Astrocyte (in vitro differentiated cells and primary cell): ENCODE results near the gene MAST3. TPM values are rescaled to one million over a fixed set of nuclear protein-coding genes. Genes with fewer than 3 reads are reported as not detected.

Experiments used
- DNase-seq: peaks from one replicate; pipeline ENCODE4 v3.0.0-alpha.2; 2010; ENCODE audit warnings: low read depth
- FAIRE-seq: peaks from 2 replicates; lab custom pipeline; 2011; peaks lifted over from hg19 to GRCh38; lab: Jason Lieb, UNC
- H2AFZ ChIP-seq: 2 replicates; pipeline ENCODE4 v1.6.0; 2012; ENCODE audit warnings: low read depth, low read length, inconsistent platforms
- H3K27ac ChIP-seq: 2 replicates; pipeline ENCODE4 v1.5.1; 2011; ENCODE audit warnings: low read depth, low read length, inconsistent platforms
- H3K27me3 ChIP-seq: 2 replicates; pipeline ENCODE4 v1.6.0; 2011; ENCODE audit warnings: low read length, inconsistent platforms; ENCODE audit not compliant: insufficient read depth
- H3K36me3 ChIP-seq: 2 replicates; pipeline ENCODE4 v1.5.1; 2011; ENCODE audit warnings: low read length, inconsistent platforms; ENCODE audit not compliant: insufficient read depth
- H3K4me1 ChIP-seq: 2 replicates; pipeline ENCODE4 v1.5.1; 2011; ENCODE audit warnings: low read length, inconsistent platforms; ENCODE audit not compliant: insufficient read depth
- H3K4me2 ChIP-seq: 2 replicates; pipeline ENCODE4 v1.6.0; 2012; ENCODE audit warnings: low read length, inconsistent platforms
- H3K4me3 ChIP-seq: 2 replicates; pipeline ENCODE4 v1.5.1; 2011; ENCODE audit warnings: low read depth, mild to moderate bottlenecking, low read length, inconsistent platforms; ENCODE audit not compliant: insufficient read depth
- H3K79me2 ChIP-seq: 2 replicates; pipeline ENCODE4 v1.6.0; 2012; ENCODE audit warnings: mild to moderate bottlenecking, low read length, inconsistent platforms; ENCODE audit not compliant: insufficient read depth
- H3K9ac ChIP-seq: 2 replicates; pipeline ENCODE4 v1.6.0; 2012; ENCODE audit warnings: mild to moderate bottlenecking, low read length, inconsistent platforms
- H3K9me3 ChIP-seq: 2 replicates; pipeline ENCODE4 v1.5.1; 2012; ENCODE audit warnings: low read depth, mild to moderate bottlenecking, low read length, inconsistent platforms; ENCODE audit not compliant: insufficient read depth
- H4K20me1 ChIP-seq: 2 replicates; pipeline ENCODE4 v1.6.0; 2012; ENCODE audit warnings: low read length, inconsistent platforms; ENCODE audit not compliant: insufficient read depth
- H3K27ac Mint-ChIP-seq: one replicate; pipeline ENCODE4 v1.8.0; 2021; ENCODE audit warnings: mild to moderate bottlenecking, mixed read lengths; ENCODE audit not compliant: unreplicated experiment
- H3K27me3 Mint-ChIP-seq: one replicate; pipeline ENCODE4 v1.8.0; 2021; ENCODE audit warnings: low read depth, mixed read lengths; ENCODE audit not compliant: unreplicated experiment
- H3K36me3 Mint-ChIP-seq: one replicate; pipeline ENCODE4 v1.8.0; 2021; ENCODE audit warnings: low read depth, mixed read lengths; ENCODE audit not compliant: unreplicated experiment
- H3K4me1 Mint-ChIP-seq: one replicate; pipeline ENCODE4 v1.8.0; 2021; ENCODE audit warnings: low read depth, mixed read lengths; ENCODE audit not compliant: unreplicated experiment
- H3K4me3 Mint-ChIP-seq: one replicate; pipeline ENCODE4 v1.8.0; 2021; ENCODE audit warnings: mild to moderate bottlenecking, moderate library complexity, mixed read lengths; ENCODE audit not compliant: unreplicated experiment
- H3K9me3 Mint-ChIP-seq: one replicate; pipeline ENCODE4 v1.8.0; 2021; ENCODE audit warnings: mild to moderate bottlenecking, mixed read lengths; ENCODE audit not compliant: unreplicated experiment
- EZH2 ChIP-seq: IDR thresholded peaks from 2 replicates; pipeline ENCODE4 v1.6.1; 2012; ENCODE audit warnings: mild to moderate bottlenecking, low read length, inconsistent platforms; ENCODE audit not compliant: insufficient read depth
- total RNA-seq: library from RNA; stranded (reverse); gene quantifications from 2 replicates; pipeline ENCODE4 v1.2.1, GENCODE V29; 2021
- TF ChIP-seq, protein P1 (sequence below): IDR thresholded peaks from 2 replicates; pipeline ENCODE4 v1.5.1; 2011; ENCODE audit warnings: low read depth, mild to moderate bottlenecking, inconsistent platforms, low read length, moderate library complexity; ENCODE audit not compliant: insufficient read depth

MAST3 gene
- total RNA-seq, 1 donor from 2014 or later: 5.5 TPM

DNA sequence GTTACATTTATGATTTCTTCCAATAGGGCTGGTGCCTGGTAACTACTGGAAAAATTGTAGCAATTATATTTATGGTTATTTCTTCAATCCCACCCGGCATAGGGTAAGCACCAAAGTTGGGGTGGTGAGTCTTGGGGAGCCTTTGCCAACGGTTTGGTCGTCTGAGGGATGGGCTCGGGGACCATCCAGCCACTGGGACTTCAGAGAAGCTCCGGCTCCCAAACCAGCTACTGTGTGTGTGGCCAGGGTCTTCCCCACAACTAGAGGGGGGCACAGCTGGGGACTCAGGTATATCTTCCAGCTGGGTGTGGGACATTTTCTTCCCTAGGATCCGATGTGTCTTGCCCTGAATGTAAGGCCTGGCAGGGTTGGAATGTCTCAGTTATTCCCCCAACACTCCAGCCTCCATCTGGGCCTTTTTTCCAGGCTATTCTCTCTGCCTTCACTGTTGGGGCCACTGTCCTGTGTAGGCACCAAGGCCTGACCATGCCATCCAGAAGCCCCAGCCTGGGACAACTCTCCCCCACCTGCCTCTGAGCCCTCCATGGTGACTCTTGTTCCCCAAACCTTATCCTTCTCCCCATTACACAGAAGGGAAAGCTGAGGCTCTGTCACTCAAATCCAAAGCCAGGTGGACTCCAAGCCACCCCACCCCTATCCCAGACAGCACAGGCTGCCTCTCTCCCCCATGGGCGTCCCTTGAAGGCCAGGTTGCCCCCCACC is 74.9 kb downstream of the MAST3 start:
- no peak overlapping the region for H3K9ac ChIP-seq
- Mint-ChIP-seq H3K4me3 (no peak overlapping the region), H3K27ac (no peak overlapping the region), H3K36me3 (peaks cover 13% of the 10 kb centered on the region), H3K27me3 (peaks cover 27% of the 10 kb centered on the region), H3K4me1 (no peaks in the 10 kb centered on the region), H3K9me3 (peaks cover 1% of the 10 kb centered on the region)
- H2AFZ ChIP-seq: no peak overlapping the region
- H3K4me2 ChIP-seq: no peak overlapping the region
- DNase-seq (no peak), FAIRE-seq (no peak)
- H3K4me3 ChIP-seq: no peak overlapping the region
- no peaks in the 10 kb centered on the region for H3K36me3 ChIP-seq
- H3K27ac ChIP-seq: no peak overlapping the region
- no peak for TF ChIP-seq EZH2
- TF ChIP-seq, protein P1, sequence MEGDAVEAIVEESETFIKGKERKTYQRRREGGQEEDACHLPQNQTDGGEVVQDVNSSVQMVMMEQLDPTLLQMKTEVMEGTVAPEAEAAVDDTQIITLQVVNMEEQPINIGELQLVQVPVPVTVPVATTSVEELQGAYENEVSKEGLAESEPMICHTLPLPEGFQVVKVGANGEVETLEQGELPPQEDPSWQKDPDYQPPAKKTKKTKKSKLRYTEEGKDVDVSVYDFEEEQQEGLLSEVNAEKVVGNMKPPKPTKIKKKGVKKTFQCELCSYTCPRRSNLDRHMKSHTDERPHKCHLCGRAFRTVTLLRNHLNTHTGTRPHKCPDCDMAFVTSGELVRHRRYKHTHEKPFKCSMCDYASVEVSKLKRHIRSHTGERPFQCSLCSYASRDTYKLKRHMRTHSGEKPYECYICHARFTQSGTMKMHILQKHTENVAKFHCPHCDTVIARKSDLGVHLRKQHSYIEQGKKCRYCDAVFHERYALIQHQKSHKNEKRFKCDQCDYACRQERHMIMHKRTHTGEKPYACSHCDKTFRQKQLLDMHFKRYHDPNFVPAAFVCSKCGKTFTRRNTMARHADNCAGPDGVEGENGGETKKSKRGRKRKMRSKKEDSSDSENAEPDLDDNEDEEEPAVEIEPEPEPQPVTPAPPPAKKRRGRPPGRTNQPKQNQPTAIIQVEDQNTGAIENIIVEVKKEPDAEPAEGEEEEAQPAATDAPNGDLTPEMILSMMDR: no peak
- no peaks in the 10 kb centered on the region for H3K79me2 ChIP-seq
- no peaks in the 10 kb centered on the region for H3K4me1 ChIP-seq
- no peaks in the 10 kb centered on the region for H3K27me3 ChIP-seq
- H4K20me1 ChIP-seq: peaks cover 8% of the 10 kb centered on the region
- no peaks in the 10 kb centered on the region for H3K9me3 ChIP-seq

DNA sequence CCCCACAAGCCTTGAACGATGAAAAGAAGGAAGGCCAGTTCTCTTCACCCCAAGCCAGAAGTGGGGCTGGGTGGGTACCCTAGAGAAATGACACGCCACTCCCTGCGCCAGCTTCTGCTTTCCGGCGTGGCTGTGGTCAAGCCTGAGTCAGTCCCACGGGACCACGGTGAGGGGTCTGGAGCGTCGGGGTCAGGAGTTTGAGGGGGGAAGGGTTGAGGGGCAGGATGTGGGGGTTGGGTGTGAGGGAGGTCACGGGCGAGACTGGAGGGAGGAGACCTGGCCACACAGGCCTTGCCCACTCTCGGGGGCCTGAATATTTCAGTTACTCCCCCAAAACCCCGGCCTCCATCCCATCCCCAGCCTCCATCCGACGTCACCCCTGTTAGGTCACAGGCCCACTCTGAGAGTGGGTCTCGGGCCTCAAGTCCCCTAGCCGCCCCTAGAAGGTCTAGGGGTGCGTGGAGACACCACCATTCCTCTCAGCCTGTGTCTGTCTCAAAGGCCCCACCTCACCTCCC is 75.5 kb downstream of the MAST3 start:
- H3K4me3 ChIP-seq: peak overlapping the region; percentile 68
- peaks cover 3% of the 10 kb centered on the region for H4K20me1 ChIP-seq
- Mint-ChIP-seq H3K9me3 (peaks cover 1% of the 10 kb centered on the region), H3K4me1 (no peaks in the 10 kb centered on the region), H3K4me3 (no peak overlapping the region), H3K27ac (no peak overlapping the region), H3K27me3 (peaks cover 30% of the 10 kb centered on the region), H3K36me3 (peaks cover 12% of the 10 kb centered on the region)
- no peaks in the 10 kb centered on the region for H3K36me3 ChIP-seq
- no peaks in the 10 kb centered on the region for H3K4me1 ChIP-seq
- H3K27ac ChIP-seq: no peak overlapping the region
- DNase-seq: no peak
- no peaks in the 10 kb centered on the region for H3K79me2 ChIP-seq
- TF ChIP-seq EZH2: no peak
- TF ChIP-seq, protein P1: no peak
- peak overlapping the region; percentile 96 for H2AFZ ChIP-seq
- peak overlapping the region; percentile 98 for H3K4me2 ChIP-seq
- FAIRE-seq: no peak
- H3K9me3 ChIP-seq: no peaks in the 10 kb centered on the region
- no peaks in the 10 kb centered on the region for H3K27me3 ChIP-seq
- H3K9ac ChIP-seq: peak overlapping the region; percentile 72
